Right ventricle myocardium inferior (tissue), 1 donor: Measurements from ENCODE around the gene L1CAM. TPM values are rescaled to one million over a fixed set of nuclear protein-coding genes. Genes with fewer than 3 reads are reported as not detected.

ENCODE experiments used
- ATAC-seq: fragments of 200-7000 bp; cut with Tn5 transposase; one replicate; pipeline ENCODE4 v1.9.1; 2020; ENCODE audit warnings: mild to moderate bottlenecking, moderate library complexity
- DNase-seq: peaks from one replicate; pipeline ENCODE4 v3.0.0; 2021; ENCODE audit errors: missing footprints
- intact Hi-C: fragments of 100-400 bp; cut with DNase I; formaldehyde crosslinking; loops from one replicate; pipeline ENCODE4 v1.11.0; 2022
- total RNA-seq: library from RNA; stranded (reverse); fragmentation: NEBNext Ultra II Directional; extraction: Animal tissue kit (Norgen Biotek cat#: 25700); gene quantifications from one replicate; pipeline ENCODE4 v1.2.1, GENCODE V29; 2021
- donor health status: DM: no; HTN: yes; CAD: no; lungs with severe emphysema.

The L1CAM gene
- total RNA-seq, 1 donor from 2014 or later = 6.1 TPM

GRCh38 chrX:153853180-153853901 is 32.6 kb downstream of the L1CAM start:
- intact Hi-C loops = no loop called here
- no peak for ATAC-seq
- DNase-seq = no peak

GRCh38 chrX:153851981-153852380 is 34.0 kb downstream of the L1CAM start:
- DNase-seq (no peak), ATAC-seq (no peak)
- intact Hi-C loops = no loop called here

- DNase-seq = no peak
- intact Hi-C loops = no loop called here
- ATAC-seq = no peak
Measured at GRCh38 chrX:153848325-153848724, 37.6 kb downstream of the L1CAM start.

- ATAC-seq (no peak), DNase-seq (no peak)
- intact Hi-C loops = no loop called here
Measured at GRCh38 chrX:153845842-153846241, 40.1 kb downstream of the L1CAM start.

GRCh38 chrX:153845195-153845594 is 40.8 kb downstream of the L1CAM start:
- intact Hi-C loops = no loop called here
- DNase-seq (no peak), ATAC-seq (no peak)

- ATAC-seq (no peak), DNase-seq (no peak)
- intact Hi-C loops = no loop called here
Measured at GRCh38 chrX:153844509-153845082, 41.4 kb downstream of the L1CAM start.

- intact Hi-C loops = no loop called here
- no peak for ATAC-seq
- DNase-seq = no peak
Measured at GRCh38 chrX:153836921-153837320, 49.1 kb downstream of the L1CAM start.

GRCh38 chrX:153832728-153833127 is 53.2 kb downstream of the L1CAM start:
- intact Hi-C loops = no loop called here
- ATAC-seq (no peak), DNase-seq (no peak)

GRCh38 chrX:153831429-153832150 is 54.4 kb downstream of the L1CAM start:
- intact Hi-C loops = no loop called here
- DNase-seq (no peak), ATAC-seq (no peak)

- ATAC-seq = no peak
- intact Hi-C loops = no loop called here
Measured at GRCh38 chrX:153830640-153831428, 55.1 kb downstream of the L1CAM start.

GRCh38 chrX:153829799-153830639 is 56.0 kb downstream of the L1CAM start, which contains the start of gene PDZD4:
Gene PDZD4 (minus strand): TSS chrX:153830544. CDS start chrX:153830298, 246 bp downstream.
- intact Hi-C loops = no loop called here
- no peak for DNase-seq
- ATAC-seq = peak; percentile 28

More at GRCh38 chrX:153830640-153831428, 55.1 kb downstream of the L1CAM start:
- no peak for DNase-seq

GRCh38 chrX:153829549-153829798 is 56.5 kb downstream of the L1CAM start:
- DNase-seq (no peak), ATAC-seq (no peak)
- intact Hi-C loops = no loop called here

GRCh38 chrX:153828723-153829548 is 57.0 kb downstream of the L1CAM start:
- no peak for ATAC-seq
- intact Hi-C loops = no loop called here
- no peak for DNase-seq

- ATAC-seq = no peak
- intact Hi-C loops = no loop called here
Measured at GRCh38 chrX:153828308-153828707, 57.7 kb downstream of the L1CAM start.

GRCh38 chrX:153827903-153828302 is 58.1 kb downstream of the L1CAM start:
- intact Hi-C loops = no loop called here
- DNase-seq (no peak), ATAC-seq (no peak)

More at GRCh38 chrX:153828308-153828707, 57.7 kb downstream of the L1CAM start:
- no peak for DNase-seq

- ATAC-seq (no peak), DNase-seq (no peak)
- intact Hi-C loops = no loop called here
Measured at GRCh38 chrX:153827016-153827415, 59.0 kb downstream of the L1CAM start.

- DNase-seq (no peak), ATAC-seq (no peak)
- intact Hi-C loops = no loop called here
Measured at GRCh38 chrX:153825042-153825441, 60.9 kb downstream of the L1CAM start.

GRCh38 chrX:153824348-153824747 is 61.6 kb downstream of the L1CAM start:
- no peak for DNase-seq
- ATAC-seq = no peak
- intact Hi-C loops = no loop called here
